Measurements from ENCODE around the gene LENG9.

The LENG9 gene

DNA sequence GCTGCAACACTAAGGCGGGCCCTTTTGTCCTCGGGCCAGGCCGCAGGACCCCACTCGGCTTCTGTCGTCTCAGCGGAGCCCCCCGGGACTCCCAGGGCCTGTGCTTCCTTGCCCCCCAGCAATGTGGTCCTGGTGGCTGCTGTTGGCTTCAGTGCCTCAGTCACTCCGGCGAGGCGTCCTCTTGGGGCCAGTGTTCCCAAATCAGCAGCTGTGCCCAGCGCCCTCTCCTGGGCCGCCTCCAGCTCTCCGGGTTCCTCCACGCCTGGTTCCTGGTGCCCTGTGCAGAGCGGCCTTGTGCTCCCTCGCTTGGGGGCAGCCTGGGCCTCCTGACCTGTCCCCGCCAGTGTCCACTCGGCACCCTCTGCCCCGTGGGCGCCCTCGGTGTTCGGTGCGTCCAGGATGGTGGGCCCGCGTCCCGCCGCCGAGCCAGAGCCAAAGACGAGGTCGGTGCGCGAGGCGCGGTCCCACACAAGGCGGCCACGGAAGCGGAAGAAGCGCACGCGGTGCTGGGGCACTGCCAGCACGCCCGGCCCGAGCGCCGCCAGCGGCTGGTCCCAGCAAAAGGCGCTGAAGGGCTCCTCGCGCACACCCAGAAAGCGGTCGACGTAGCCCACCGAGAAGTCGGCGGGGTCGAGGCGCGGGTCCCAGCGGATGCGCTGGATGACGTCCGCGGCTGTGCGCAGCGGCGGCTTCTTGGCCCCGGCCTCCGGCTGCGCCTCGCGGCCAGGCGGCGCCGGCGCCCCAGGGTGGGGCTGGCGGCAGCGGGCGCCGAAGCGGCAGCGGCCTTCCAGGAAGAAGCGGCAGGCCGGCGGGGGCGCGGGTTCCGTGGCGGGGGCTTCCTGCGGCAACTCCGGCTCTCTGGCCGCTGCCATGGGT, 685 bp downstream of the LENG9 start (continued):
- TF ChIP-seq, protein P1, sequence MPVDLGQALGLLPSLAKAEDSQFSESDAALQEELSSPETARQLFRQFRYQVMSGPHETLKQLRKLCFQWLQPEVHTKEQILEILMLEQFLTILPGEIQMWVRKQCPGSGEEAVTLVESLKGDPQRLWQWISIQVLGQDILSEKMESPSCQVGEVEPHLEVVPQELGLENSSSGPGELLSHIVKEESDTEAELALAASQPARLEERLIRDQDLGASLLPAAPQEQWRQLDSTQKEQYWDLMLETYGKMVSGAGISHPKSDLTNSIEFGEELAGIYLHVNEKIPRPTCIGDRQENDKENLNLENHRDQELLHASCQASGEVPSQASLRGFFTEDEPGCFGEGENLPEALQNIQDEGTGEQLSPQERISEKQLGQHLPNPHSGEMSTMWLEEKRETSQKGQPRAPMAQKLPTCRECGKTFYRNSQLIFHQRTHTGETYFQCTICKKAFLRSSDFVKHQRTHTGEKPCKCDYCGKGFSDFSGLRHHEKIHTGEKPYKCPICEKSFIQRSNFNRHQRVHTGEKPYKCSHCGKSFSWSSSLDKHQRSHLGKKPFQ (tag by site-specific recombination; IDR thresholded peaks at IDR 0.05), result no peak
- TF ChIP-seq ZBTB21 (tag by site-specific recombination; IDR thresholded peaks at IDR 0.05), result no peak
- TF ChIP-seq ZFP41 (tag by site-specific recombination; IDR thresholded peaks at IDR 0.05; ENCODE audit: borderline replicate concordance), result no peak
- TF ChIP-seq, protein P2, sequence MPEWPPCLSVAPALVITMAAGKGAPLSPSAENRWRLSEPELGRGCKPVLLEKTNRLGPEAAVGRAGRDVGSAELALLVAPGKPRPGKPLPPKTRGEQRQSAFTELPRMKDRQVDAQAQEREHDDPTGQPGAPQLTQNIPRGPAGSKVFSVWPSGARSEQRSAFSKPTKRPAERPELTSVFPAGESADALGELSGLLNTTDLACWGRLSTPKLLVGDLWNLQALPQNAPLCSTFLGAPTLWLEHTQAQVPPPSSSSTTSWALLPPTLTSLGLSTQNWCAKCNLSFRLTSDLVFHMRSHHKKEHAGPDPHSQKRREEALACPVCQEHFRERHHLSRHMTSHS (tag by site-specific recombination; IDR thresholded peaks at IDR 0.05), result no peak
- peak; percentile 9; the same call in 1 of the 2 replicates for TF ChIP-seq GLIS1 (tag by site-specific recombination; IDR thresholded peaks at IDR 0.05)
- no peak for TF ChIP-seq ZNF10 (tag by site-specific recombination; IDR thresholded peaks at IDR 0.05)
- no peak for TF ChIP-seq ZNF785 (tag by site-specific recombination; IDR thresholded peaks at IDR 0.05)
- no peak for TF ChIP-seq ZNF664 (tag by site-specific recombination; IDR thresholded peaks at IDR 0.05)

DNA sequence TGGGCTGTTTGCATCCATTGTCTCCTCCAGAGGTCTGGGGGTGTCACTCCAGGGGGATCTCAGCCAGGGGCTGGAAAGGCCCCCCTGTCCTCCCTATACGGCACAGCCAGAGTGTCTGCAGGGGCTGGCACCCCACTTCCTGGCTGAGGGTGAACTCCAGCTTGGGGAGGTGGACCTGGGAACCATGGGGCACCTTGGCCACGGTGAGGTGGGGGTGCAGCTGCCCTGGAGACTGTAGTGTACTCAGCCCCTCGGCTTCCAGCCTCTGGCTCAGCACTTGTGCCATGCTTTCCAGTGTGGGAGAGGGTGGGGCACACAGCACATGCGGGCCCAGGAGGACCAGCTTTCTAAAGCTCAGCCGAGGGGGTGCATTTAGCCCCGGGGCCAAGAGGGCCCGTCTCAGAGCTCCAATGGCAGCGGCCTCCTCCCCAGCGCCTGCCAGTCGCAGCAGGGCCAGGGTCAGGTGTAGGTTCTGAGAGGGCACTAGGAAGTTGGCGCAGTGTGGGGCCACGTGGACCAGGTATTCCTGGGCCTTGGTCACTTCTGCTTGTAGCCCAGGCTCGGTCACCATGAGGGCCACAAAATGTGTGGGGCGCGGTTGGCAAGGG, 1.4 kb downstream of the LENG9 start:
- H3K9me3 ChIP-seq (ENCODE audit: control insufficient read depth, insufficient read depth, low read depth, low read length), result no peaks in the 10 kb centered on the region
- no peak overlapping the region for H3K4me3 ChIP-seq (ENCODE audit: low read depth, low read length)
- peaks cover 30 to 52% of the 10 kb centered on the region in 2 experiments for H3K36me3 ChIP-seq (ENCODE audit: control insufficient read depth in 2 of 2, insufficient read depth in 1 of 2, low read length in 2 of 2)
- peak overlapping the region; percentile 81; the same call in 1 of the 2 replicates for H3K27ac ChIP-seq (ENCODE audit: extremely low read depth, low read depth, low read length)
- ChIA-PET POLR2A (interaction anchor here (0.7 to 6.8 kb wide), 4 partner anchors 8 to 32 kb away, joined by 3 to 64 read pairs (median 6); partner anchors contain the start of genes CDC42EP5 and LENG8), CTCF (interaction anchor here (0.6 to 1.6 kb wide), 2 partner anchors 16 kb away, joined by 3 to 6 read pairs; no protein-coding TSS in a partner anchor)
- H3K4me1 ChIP-seq (ENCODE audit: control insufficient read depth, insufficient read depth, low read length), result peaks cover 5% of the 10 kb centered on the region; the same call in 1 of the 2 replicates
- TF ChIP-seq ZNF114 (tag by site-specific recombination; IDR thresholded peaks at IDR 0.05) (no peak), SP3 (tag by site-specific recombination; IDR thresholded peaks at IDR 0.05) (no peak), KLF1 (tag by site-specific recombination; IDR thresholded peaks at IDR 0.05) (no peak), ZNF146 (tag by site-specific recombination; IDR thresholded peaks at IDR 0.05) (no peak), ZNF366 (tag by site-specific recombination; conservative IDR thresholded peaks at IDR 0.05) (0 out of 2 replicates have a peak, but pooled peaks have one; percentile 8), ZBTB1 (tag by site-specific recombination; IDR thresholded peaks at IDR 0.05) (no peak), ZIC2 (tag by site-specific recombination; IDR thresholded peaks at IDR 0.05) (peak; percentile 24; the same call in 1 of the 2 replicates), ZNF37A (tag by site-specific recombination; IDR thresholded peaks at IDR 0.05) (no peak), PATZ1 (tag by site-specific recombination; IDR thresholded peaks at IDR 0.05) (no peak), HIC1 (tag by site-specific recombination; IDR thresholded peaks at IDR 0.05) (peak; percentile 59; the same call in 1 of the 2 replicates), ZNF24 (tag by site-specific recombination; IDR thresholded peaks at IDR 0.05) (no peak), ZNF169 (tag by site-specific recombination; IDR thresholded peaks at IDR 0.05) (no peak), ZNF274 (IDR thresholded peaks at IDR 0.05; ENCODE audit: low read length) (no peak), ZNF274 (tag by site-specific recombination; IDR thresholded peaks at IDR 0.05; ENCODE audit: borderline replicate concordance) (no peak), ZEB2 (tag by site-specific recombination; IDR thresholded peaks at IDR 0.05) (no peak)
- TF ChIP-seq, protein P2 (tag by site-specific recombination; IDR thresholded peaks at IDR 0.05), result no peak
- TF ChIP-seq, protein P3, sequence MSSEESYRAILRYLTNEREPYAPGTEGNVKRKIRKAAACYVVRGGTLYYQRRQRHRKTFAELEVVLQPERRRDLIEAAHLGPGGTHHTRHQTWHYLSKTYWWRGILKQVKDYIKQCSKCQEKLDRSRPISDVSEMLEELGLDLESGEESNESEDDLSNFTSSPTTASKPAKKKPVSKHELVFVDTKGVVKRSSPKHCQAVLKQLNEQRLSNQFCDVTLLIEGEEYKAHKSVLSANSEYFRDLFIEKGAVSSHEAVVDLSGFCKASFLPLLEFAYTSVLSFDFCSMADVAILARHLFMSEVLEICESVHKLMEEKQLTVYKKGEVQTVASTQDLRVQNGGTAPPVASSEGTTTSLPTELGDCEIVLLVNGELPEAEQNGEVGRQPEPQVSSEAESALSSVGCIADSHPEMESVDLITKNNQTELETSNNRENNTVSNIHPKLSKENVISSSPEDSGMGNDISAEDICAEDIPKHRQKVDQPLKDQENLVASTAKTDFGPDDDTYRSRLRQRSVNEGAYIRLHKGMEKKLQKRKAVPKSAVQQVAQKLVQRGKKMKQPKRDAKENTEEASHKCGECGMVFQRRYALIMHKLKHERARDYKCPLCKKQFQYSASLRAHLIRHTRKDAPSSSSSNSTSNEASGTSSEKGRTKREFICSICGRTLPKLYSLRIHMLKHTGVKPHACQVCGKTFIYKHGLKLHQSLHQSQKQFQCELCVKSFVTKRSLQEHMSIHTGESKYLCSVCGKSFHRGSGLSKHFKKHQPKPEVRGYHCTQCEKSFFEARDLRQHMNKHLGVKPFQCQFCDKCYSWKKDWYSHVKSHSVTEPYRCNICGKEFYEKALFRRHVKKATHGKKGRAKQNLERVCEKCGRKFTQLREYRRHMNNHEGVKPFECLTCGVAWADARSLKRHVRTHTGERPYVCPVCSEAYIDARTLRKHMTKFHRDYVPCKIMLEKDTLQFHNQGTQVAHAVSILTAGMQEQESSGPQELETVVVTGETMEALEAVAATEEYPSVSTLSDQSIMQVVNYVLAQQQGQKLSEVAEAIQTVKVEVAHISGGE (tag by site-specific recombination; conservative IDR thresholded peaks at IDR 0.05; ENCODE audit: low read depth), result no peak
